ENCODE measurements around the gene NRG4.

NRG4 gene

DNA sequence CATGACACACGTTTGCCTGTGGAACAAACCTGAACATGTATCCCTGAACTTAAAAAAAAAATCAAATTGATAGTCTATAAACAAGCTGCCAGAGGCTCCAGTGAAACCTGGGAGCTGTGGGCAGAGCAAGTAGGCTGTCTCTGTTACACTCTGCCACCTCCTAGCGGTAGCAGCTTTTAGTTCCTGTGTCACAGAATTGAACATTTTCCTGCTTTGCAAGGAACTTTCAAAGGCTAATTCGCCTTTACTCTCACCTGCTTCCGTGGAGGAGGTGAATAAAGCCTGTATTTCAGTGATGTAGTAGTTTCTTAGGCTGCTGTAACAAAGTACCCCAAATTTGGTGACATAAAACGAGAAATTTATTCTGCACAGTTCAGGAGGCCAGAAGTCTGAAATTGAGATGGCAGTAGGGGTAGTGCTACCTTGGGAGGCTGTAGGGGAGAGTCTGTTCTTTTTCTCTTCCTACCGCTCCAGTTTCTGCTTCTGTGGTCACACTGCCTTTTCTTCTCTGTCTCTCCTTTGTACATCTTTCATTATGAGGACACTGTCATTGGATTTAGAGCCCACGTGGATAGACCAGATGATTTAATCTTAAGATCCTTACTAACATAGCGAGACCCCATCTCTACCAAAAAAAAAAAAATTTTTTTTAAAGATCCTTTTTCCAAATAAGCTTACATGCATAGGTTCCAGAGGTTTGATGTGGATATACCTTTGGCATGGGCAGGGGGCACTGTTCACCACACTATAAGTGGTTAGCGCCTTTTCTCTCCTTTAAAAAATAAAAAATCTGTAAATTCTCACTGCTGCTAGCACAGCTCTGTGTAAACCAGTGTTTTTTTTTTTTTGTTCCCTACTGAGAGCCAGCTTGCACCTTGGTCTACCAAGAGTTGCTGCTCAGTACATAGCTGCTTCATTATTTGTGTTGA, 83.3 kb downstream of the NRG4 start:
- no peak overlapping the region for H3K27ac ChIP-seq (ENCODE audit: insufficient read depth, low read depth, low read length, poor library complexity, severe bottlenecking)
- H3K36me3 ChIP-seq (ENCODE audit: control insufficient read depth, insufficient read depth, low read length), result peaks cover 10% of the 10 kb centered on the region
- H3K4me3 ChIP-seq (ENCODE audit: insufficient read depth, low read depth, low read length), result no peak overlapping the region
- no peaks in the 10 kb centered on the region for H3K9me3 ChIP-seq (ENCODE audit: control insufficient read depth, low read length)
- no peaks in the 10 kb centered on the region for H3K27me3 ChIP-seq (ENCODE audit: control insufficient read depth, insufficient read depth, low read length, poor library complexity, severe bottlenecking)
- no peaks in the 10 kb centered on the region for H3K4me1 ChIP-seq (ENCODE audit: control insufficient read depth, insufficient read depth, low read length)
- WGBS, 2 experiments, result 72 to 74% methylated on average over 8 of the region's 9 CpGs

DNA sequence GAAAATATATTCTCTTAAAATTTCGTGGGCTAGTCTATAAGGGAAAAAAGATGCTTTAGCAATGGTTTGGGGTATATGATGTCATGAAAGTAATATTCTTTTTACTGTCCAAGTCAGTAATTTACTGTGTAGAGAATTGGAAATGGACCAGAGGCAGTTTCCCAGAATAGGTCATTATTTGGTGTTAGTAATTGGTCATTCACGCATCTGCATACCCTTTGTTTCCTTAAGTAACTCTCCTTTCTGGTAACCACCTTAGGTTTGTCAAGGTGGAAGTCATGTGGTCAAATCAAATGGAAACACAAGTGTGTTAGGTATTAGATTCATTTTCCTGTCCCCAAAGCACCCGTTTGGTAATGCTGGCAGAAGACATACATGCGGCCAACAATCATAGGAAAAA, 84.6 kb downstream of the NRG4 start:
- 93 to 99% methylated on average over 4 of the region's 4 CpGs for WGBS, 2 experiments
- no peaks in the 10 kb centered on the region for H3K27me3 ChIP-seq (ENCODE audit: control insufficient read depth, insufficient read depth, low read length, poor library complexity, severe bottlenecking)
- no peaks in the 10 kb centered on the region for H3K9me3 ChIP-seq (ENCODE audit: control insufficient read depth, low read length)
- peaks cover 8% of the 10 kb centered on the region for H3K36me3 ChIP-seq (ENCODE audit: control insufficient read depth, insufficient read depth, low read length)
- H3K4me1 ChIP-seq (ENCODE audit: control insufficient read depth, insufficient read depth, low read length), result no peaks in the 10 kb centered on the region
- H3K27ac ChIP-seq (ENCODE audit: insufficient read depth, low read depth, low read length, poor library complexity, severe bottlenecking), result no peak overlapping the region
- no peak overlapping the region for H3K4me3 ChIP-seq (ENCODE audit: insufficient read depth, low read depth, low read length)

DNA sequence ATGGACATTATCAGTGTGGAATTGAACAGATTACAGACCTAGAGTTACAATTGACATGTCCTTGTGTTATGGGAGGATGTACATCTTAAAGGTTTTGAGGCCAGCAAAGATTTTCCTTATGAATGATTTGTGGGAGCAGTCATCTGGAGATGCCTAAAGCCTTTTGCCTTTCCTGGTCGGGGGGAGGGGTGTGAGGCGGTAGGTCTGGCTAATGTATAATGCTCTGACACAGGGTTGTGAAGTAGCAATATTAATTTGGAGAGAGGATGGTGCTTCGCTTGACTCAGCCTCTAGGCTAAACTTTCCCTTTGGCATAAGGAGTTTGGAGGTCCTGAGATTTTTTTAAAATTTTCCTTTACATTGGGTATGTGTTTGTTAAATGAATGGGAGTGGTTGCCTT, 85.3 kb downstream of the NRG4 start:
- Histone ChIP-seq H3K4me1 (ENCODE audit: control insufficient read depth, insufficient read depth, low read length) (no peaks in the 10 kb centered on the region), H3K9me3 (ENCODE audit: control insufficient read depth, low read length) (no peaks in the 10 kb centered on the region), H3K27me3 (ENCODE audit: control insufficient read depth, insufficient read depth, low read length, poor library complexity, severe bottlenecking) (no peaks in the 10 kb centered on the region), H3K27ac (ENCODE audit: insufficient read depth, low read depth, low read length, poor library complexity, severe bottlenecking) (no peak overlapping the region), H3K4me3 (ENCODE audit: insufficient read depth, low read depth, low read length) (no peak overlapping the region), H3K36me3 (ENCODE audit: control insufficient read depth, insufficient read depth, low read length) (peaks cover 5% of the 10 kb centered on the region)
- 91 to 94% methylated on average over 3 of the region's 3 CpGs for WGBS, 2 experiments

DNA sequence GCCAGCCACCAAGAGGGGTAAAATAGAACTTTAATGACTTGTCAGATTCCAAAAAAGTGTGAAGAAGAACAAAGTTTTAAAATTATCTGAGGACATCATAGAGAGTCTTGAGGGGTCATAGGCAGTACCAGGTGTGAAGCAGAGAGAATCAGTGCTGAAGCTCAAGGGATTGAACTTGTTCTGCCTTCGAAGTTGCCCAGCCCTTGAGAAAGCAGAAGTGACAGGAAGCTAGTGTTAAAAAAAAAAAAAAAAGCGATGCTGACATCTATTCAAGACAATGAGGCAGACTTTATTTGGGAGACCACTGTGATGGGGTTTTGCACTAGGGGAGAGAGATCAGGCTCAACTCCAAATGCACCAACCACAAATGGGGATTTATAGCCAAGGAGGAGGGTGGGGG, 86.8 kb downstream of the NRG4 start:
- 90 to 99% methylated on average over 2 of the region's 2 CpGs for WGBS, 2 experiments
- Histone ChIP-seq H3K9me3 (ENCODE audit: control insufficient read depth, low read length) (no peaks in the 10 kb centered on the region), H3K36me3 (ENCODE audit: control insufficient read depth, insufficient read depth, low read length) (peaks cover 2% of the 10 kb centered on the region), H3K27me3 (ENCODE audit: control insufficient read depth, insufficient read depth, low read length, poor library complexity, severe bottlenecking) (no peaks in the 10 kb centered on the region), H3K4me1 (ENCODE audit: control insufficient read depth, insufficient read depth, low read length) (no peaks in the 10 kb centered on the region), H3K4me3 (ENCODE audit: insufficient read depth, low read depth, low read length) (no peak overlapping the region), H3K27ac (ENCODE audit: insufficient read depth, low read depth, low read length, poor library complexity, severe bottlenecking) (no peak overlapping the region)

DNA sequence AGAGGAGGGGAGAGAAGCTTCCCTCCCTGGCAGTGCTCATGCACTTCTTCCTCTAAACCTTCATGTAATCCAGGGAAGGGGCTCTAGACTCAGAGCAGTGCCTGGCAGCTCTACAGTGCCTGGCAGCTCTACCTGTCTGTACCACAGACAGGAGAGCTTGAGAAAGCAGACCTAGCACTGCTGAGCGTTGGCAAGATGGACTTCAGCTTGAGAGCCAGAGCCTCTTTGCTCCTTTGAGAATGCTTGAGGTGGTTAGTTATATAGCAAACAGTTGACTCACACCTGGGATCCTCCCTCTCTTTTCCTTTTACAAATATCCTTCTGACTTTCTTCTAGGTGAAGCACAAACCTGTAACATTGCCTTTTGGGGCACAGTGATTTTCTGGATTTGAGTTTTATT, 87.6 kb downstream of the NRG4 start:
- H3K36me3 ChIP-seq (ENCODE audit: control insufficient read depth, insufficient read depth, low read length), result no peaks in the 10 kb centered on the region
- 91 to 95% methylated on average over 1 of the region's 1 CpG for WGBS, 2 experiments
- no peaks in the 10 kb centered on the region for H3K4me1 ChIP-seq (ENCODE audit: control insufficient read depth, insufficient read depth, low read length)
- H3K4me3 ChIP-seq (ENCODE audit: insufficient read depth, low read depth, low read length), result no peak overlapping the region
- H3K9me3 ChIP-seq (ENCODE audit: control insufficient read depth, low read length), result no peaks in the 10 kb centered on the region
- no peak overlapping the region for H3K27ac ChIP-seq (ENCODE audit: insufficient read depth, low read depth, low read length, poor library complexity, severe bottlenecking)
- H3K27me3 ChIP-seq (ENCODE audit: control insufficient read depth, insufficient read depth, low read length, poor library complexity, severe bottlenecking), result no peaks in the 10 kb centered on the region

DNA sequence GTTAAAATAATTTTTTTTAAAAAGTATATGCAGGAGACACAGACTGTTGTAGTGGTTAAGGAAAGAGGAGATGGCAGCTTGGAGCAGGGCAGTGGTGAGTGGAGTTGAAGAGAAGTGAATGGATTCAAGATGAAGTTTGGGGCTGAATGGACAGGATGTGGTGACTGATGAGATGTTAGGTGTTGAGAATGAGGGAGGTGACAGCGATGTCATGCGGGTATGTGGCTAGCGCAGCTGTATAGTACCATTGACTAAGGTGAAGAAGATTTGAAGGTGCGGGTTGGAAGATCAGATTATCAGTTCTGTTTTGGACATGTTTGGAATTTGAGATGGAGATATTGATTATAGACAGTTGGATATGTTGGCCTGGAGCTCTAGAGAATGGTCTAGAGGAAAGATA, 88.5 kb downstream of the NRG4 start:
- no peaks in the 10 kb centered on the region for H3K9me3 ChIP-seq (ENCODE audit: control insufficient read depth, low read length)
- H3K27ac ChIP-seq (ENCODE audit: insufficient read depth, low read depth, low read length, poor library complexity, severe bottlenecking), result no peak overlapping the region
- WGBS, 2 experiments, result 94% methylated on average over 4 of the region's 4 CpGs
- no peak overlapping the region for H3K4me3 ChIP-seq (ENCODE audit: insufficient read depth, low read depth, low read length)
- H3K4me1 ChIP-seq (ENCODE audit: control insufficient read depth, insufficient read depth, low read length), result no peaks in the 10 kb centered on the region
- H3K36me3 ChIP-seq (ENCODE audit: control insufficient read depth, insufficient read depth, low read length), result no peaks in the 10 kb centered on the region
- no peaks in the 10 kb centered on the region for H3K27me3 ChIP-seq (ENCODE audit: control insufficient read depth, insufficient read depth, low read length, poor library complexity, severe bottlenecking)

DNA sequence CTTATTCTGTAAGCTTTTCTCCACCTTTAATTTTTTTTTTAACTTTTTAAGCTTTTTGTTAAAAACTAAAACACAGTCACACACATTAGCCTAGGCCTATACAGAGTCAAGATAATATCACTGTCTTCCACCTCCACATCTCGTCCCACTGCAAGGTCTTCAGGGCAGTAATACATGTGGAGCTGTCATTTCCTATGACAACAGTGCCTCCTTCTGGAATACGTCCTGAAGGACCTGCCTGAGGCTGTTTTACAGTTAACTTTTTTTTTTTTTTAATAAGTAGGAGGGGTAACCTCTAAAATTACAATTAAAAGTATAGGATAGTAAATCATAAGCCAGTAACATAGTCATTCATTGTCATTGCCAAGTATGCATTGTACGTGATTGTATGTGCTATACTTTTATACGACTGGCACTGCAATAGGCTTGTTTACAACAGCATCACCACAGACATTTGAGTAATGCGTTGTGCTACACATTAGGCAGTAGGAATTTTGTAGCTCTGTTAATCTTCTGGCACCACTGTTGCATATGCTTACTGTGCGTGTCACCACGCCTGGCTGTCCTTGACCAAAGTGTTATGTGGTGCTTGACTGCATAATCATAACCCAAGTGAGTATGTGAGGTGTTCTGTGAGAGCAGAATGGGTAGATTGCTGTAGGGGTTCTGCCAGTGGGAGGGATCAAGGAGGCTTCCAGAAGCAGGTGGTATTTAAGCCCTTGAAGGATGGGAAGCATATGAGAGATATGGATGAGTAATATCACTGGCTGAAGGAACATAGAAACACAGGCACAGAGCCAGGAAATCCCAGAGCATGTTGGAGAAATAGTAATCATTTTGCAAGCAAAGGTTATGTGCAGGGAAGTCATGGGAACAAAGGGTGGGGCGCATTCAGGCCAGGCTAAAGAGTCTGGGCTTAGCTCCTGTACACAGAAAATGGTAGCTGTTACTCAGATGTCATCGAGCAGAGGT, 90.2 kb downstream of the NRG4 start:
- Histone ChIP-seq H3K4me3 (ENCODE audit: insufficient read depth, low read depth, low read length) (no peak overlapping the region), H3K4me1 (ENCODE audit: control insufficient read depth, insufficient read depth, low read length) (no peaks in the 10 kb centered on the region), H3K36me3 (ENCODE audit: control insufficient read depth, insufficient read depth, low read length) (no peaks in the 10 kb centered on the region), H3K27ac (ENCODE audit: insufficient read depth, low read depth, low read length, poor library complexity, severe bottlenecking) (no peak overlapping the region), H3K9me3 (ENCODE audit: control insufficient read depth, low read length) (no peaks in the 10 kb centered on the region), H3K27me3 (ENCODE audit: control insufficient read depth, insufficient read depth, low read length, poor library complexity, severe bottlenecking) (no peaks in the 10 kb centered on the region)
- WGBS, 2 experiments, result 91 to 96% methylated on average over 8 to 9 of the region's 9 CpGs

DNA sequence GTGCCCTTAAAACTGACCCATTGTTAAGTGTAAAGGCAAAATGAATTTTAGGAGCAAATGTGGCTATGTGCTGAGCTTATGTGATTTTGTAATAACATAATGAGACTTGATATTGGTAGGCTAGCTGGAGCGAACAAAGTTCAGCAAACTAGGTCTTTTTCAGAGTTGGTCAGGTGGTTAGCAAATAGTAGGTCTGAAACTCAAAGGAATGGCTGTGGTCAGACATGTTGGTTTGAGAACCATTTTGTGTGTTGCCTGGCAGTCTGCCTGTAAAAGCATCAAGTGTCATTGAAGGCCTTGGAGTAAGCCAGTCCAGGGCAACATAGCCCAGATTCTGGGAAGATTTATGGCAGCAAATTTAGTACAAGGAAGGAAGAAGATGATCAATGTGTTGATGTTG, 92.1 kb downstream of the NRG4 start:
- Histone ChIP-seq H3K4me3 (ENCODE audit: insufficient read depth, low read depth, low read length) (no peak overlapping the region), H3K9me3 (ENCODE audit: control insufficient read depth, low read length) (no peaks in the 10 kb centered on the region), H3K27ac (ENCODE audit: insufficient read depth, low read depth, low read length, poor library complexity, severe bottlenecking) (no peak overlapping the region), H3K36me3 (ENCODE audit: control insufficient read depth, insufficient read depth, low read length) (no peaks in the 10 kb centered on the region), H3K27me3 (ENCODE audit: control insufficient read depth, insufficient read depth, low read length, poor library complexity, severe bottlenecking) (no peaks in the 10 kb centered on the region), H3K4me1 (ENCODE audit: control insufficient read depth, insufficient read depth, low read length) (no peaks in the 10 kb centered on the region)
- 96 to 99% methylated on average over 1 of the region's 1 CpG for WGBS, 2 experiments

DNA sequence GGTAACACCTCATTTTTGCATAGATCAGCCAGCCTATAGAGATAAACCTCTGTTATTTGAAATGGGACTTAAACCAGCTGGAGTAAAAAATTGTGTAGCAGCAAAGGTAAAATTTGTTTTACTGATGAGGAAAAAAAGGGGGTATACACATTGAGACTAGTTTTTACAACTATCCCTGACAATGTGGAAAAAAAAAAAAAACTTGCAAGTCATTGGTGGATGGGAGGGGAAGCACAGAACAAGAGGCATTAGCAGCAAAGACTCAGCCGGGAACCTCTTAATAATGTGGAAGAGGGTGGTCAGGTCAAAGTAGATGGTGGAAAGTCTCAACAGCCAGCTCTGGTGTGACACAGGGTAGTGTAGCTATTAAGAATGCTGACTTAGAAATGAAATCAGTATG, 94.1 kb downstream of the NRG4 start:
- 89 to 93% methylated on average over 1 of the region's 1 CpG for WGBS, 2 experiments
- H3K36me3 ChIP-seq (ENCODE audit: control insufficient read depth, insufficient read depth, low read length), result peaks cover 17% of the 10 kb centered on the region
- no peaks in the 10 kb centered on the region for H3K4me1 ChIP-seq (ENCODE audit: control insufficient read depth, insufficient read depth, low read length)
- no peaks in the 10 kb centered on the region for H3K27me3 ChIP-seq (ENCODE audit: control insufficient read depth, insufficient read depth, low read length, poor library complexity, severe bottlenecking)
- no peaks in the 10 kb centered on the region for H3K9me3 ChIP-seq (ENCODE audit: control insufficient read depth, low read length)
- no peak overlapping the region for H3K27ac ChIP-seq (ENCODE audit: insufficient read depth, low read depth, low read length, poor library complexity, severe bottlenecking)
- no peak overlapping the region for H3K4me3 ChIP-seq (ENCODE audit: insufficient read depth, low read depth, low read length)

DNA sequence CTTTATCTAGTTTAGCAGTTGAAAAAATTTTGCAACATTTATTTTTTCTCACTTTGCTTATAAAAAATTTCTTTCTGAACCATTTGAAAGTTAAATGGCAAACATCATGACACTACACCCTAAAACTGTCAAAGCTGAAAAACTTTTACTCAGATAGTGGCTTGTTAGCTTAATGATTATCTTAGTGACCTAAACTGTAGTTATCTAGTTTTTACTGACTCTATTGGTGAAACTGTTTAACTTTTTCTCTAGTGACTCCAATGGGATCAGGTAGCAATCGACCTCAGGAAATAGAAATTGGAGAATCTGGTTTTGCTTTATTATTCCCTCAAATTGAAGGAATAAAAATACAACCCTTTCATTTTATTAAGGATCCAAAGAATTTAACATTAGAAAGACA, 95.2 kb downstream of the NRG4 start:
- no peaks in the 10 kb centered on the region for H3K9me3 ChIP-seq (ENCODE audit: control insufficient read depth, low read length)
- no peaks in the 10 kb centered on the region for H3K4me1 ChIP-seq (ENCODE audit: control insufficient read depth, insufficient read depth, low read length)
- no peak overlapping the region for H3K27ac ChIP-seq (ENCODE audit: insufficient read depth, low read depth, low read length, poor library complexity, severe bottlenecking)
- no peak overlapping the region for H3K4me3 ChIP-seq (ENCODE audit: insufficient read depth, low read depth, low read length)
- H3K36me3 ChIP-seq (ENCODE audit: control insufficient read depth, insufficient read depth, low read length), result peaks cover 17% of the 10 kb centered on the region
- 92 to 100% methylated on average over 1 of the region's 1 CpG for WGBS, 2 experiments
- H3K27me3 ChIP-seq (ENCODE audit: control insufficient read depth, insufficient read depth, low read length, poor library complexity, severe bottlenecking), result no peaks in the 10 kb centered on the region
